ENCODE measurements around the gene PCNT. TPM values are rescaled to one million over a fixed set of nuclear protein-coding genes. Genes with fewer than 3 reads are reported as not detected.
"Not testable (repeated sequence)": the region's sequence is repeated elsewhere in the genome, so short reads cannot be mapped to it uniquely, and the experiment has no call there.

The PCNT gene
- polyA plus RNA-seq, 1 experiment = 8.5 TPM

- no peaks in the 10 kb centered on the region for H3K27me3 ChIP-seq (ENCODE audit: control insufficient read depth, insufficient read depth, low read length)
- no peak overlapping the region for H3K4me3 ChIP-seq (ENCODE audit: low read depth, low read length)
- no peak for DNase-seq (ENCODE audit: low read depth, low spot score)
- ChIA-PET CTCF (no interaction called here), POLR2A (no interaction called here)
- TF ChIP-seq, protein P1, sequence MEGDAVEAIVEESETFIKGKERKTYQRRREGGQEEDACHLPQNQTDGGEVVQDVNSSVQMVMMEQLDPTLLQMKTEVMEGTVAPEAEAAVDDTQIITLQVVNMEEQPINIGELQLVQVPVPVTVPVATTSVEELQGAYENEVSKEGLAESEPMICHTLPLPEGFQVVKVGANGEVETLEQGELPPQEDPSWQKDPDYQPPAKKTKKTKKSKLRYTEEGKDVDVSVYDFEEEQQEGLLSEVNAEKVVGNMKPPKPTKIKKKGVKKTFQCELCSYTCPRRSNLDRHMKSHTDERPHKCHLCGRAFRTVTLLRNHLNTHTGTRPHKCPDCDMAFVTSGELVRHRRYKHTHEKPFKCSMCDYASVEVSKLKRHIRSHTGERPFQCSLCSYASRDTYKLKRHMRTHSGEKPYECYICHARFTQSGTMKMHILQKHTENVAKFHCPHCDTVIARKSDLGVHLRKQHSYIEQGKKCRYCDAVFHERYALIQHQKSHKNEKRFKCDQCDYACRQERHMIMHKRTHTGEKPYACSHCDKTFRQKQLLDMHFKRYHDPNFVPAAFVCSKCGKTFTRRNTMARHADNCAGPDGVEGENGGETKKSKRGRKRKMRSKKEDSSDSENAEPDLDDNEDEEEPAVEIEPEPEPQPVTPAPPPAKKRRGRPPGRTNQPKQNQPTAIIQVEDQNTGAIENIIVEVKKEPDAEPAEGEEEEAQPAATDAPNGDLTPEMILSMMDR (IDR thresholded peaks at IDR 0.05; ENCODE audit: low read depth, low read length) = no peak
- peaks cover 2% of the 10 kb centered on the region; the same call in 1 of the 2 replicates for H3K9me3 ChIP-seq (ENCODE audit: control insufficient read depth, insufficient read depth, low read length)
- H3K27ac ChIP-seq (ENCODE audit: low read depth, low read length) = no peak overlapping the region
Measured at GRCh38 chr21:46371204-46372013, 47.5 kb downstream of the PCNT start.

- Histone ChIP-seq H3K4me3 (ENCODE audit: low read depth, low read length) (no peak overlapping the region), H3K27ac (ENCODE audit: low read depth, low read length) (no peak overlapping the region), H3K9me3 (ENCODE audit: control insufficient read depth, insufficient read depth, low read length) (peaks cover 2% of the 10 kb centered on the region; the same call in 1 of the 2 replicates), H3K27me3 (ENCODE audit: control insufficient read depth, insufficient read depth, low read length) (no peaks in the 10 kb centered on the region)
- DNase-seq (ENCODE audit: low read depth, low spot score) = no peak
- TF ChIP-seq, protein P1 (IDR thresholded peaks at IDR 0.05; ENCODE audit: low read depth, low read length) = no peak
- ChIA-PET CTCF (no interaction called here), POLR2A (no interaction called here)
Measured at GRCh38 chr21:46372014-46372485, 48.1 kb downstream of the PCNT start.

DNA sequence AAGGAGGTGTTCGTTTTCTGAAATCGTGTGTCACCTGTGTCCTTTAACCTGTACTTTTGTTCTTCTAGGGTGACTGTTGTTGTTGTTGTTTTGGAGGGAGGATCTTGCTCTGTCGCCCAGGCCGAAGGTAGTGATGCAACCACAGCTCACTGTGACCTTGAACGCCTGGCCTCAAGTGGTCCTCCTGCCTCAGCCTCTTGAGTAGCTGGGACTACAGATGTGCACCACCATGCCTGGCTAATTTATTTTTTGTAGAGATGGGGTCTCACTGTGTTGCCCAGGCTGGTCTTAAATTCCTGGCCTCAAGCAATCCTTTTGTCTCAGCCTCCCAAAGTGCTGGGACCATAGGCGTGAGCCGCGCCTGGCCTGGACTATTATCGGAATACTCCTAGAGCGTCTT lies 49.0 kb downstream of the PCNT start:
- POLR2A ChIA-PET; H3K27ac ChIP-seq (ENCODE audit: low read depth, low read length); H3K9me3 ChIP-seq (ENCODE audit: control insufficient read depth, insufficient read depth, low read length); DNase-seq (ENCODE audit: low read depth, low spot score); H3K27me3 ChIP-seq (ENCODE audit: control insufficient read depth, insufficient read depth, low read length); H3K4me3 ChIP-seq (ENCODE audit: low read depth, low read length); CTCF ChIA-PET: not testable (repeated sequence)

GRCh38 chr21:46374761-46375389 lies 50.9 kb downstream of the PCNT start:
- DNase-seq (ENCODE audit: low read depth, low spot score) = no peak
- no peak overlapping the region for H3K4me3 ChIP-seq (ENCODE audit: low read depth, low read length)
- H3K27ac ChIP-seq (ENCODE audit: low read depth, low read length) = no peak overlapping the region
- no peaks in the 10 kb centered on the region for H3K27me3 ChIP-seq (ENCODE audit: control insufficient read depth, insufficient read depth, low read length)
- TF ChIP-seq, protein P1 (IDR thresholded peaks at IDR 0.05; ENCODE audit: low read depth, low read length) = no peak
- ChIA-PET POLR2A (no interaction called here), CTCF (interaction anchor here (0.7 kb wide), 1 partner anchor 405 kb away, joined by 3 read pairs; no protein-coding TSS in a partner anchor)
- H3K9me3 ChIP-seq (ENCODE audit: control insufficient read depth, insufficient read depth, low read length) = peaks cover 9% of the 10 kb centered on the region; the same call in 1 of the 2 replicates

GRCh38 chr21:46375560-46376230 lies 51.7 kb downstream of the PCNT start:
- Histone ChIP-seq H3K27ac (ENCODE audit: low read depth, low read length) (no peak overlapping the region), H3K9me3 (ENCODE audit: control insufficient read depth, insufficient read depth, low read length) (peaks cover 9% of the 10 kb centered on the region; the same call in 1 of the 2 replicates), H3K27me3 (ENCODE audit: control insufficient read depth, insufficient read depth, low read length) (no peaks in the 10 kb centered on the region), H3K4me3 (ENCODE audit: low read depth, low read length) (no peak overlapping the region)
- POLR2A ChIA-PET = no interaction called here
- no peak for DNase-seq (ENCODE audit: low read depth, low spot score)
- CTCF ChIA-PET = no interaction called here
- TF ChIP-seq, protein P1 (IDR thresholded peaks at IDR 0.05; ENCODE audit: low read depth, low read length) = no peak
